GM10266 (cell line): ENCODE measurements around the gene CBFA2T3.

ENCODE experiments used
- DNase-seq: peaks from one replicate; pipeline ENCODE4 v3.0.0; 2012; ENCODE audit errors: extremely low spot score
- CTCF ChIP-seq: IDR thresholded peaks from 2 replicates; pipeline ENCODE4 v1.5.1; 2012; ENCODE audit warnings: mild to moderate bottlenecking, low read depth; ENCODE audit not compliant: control insufficient read depth, insufficient read depth; ENCODE audit errors: missing control alignments

CBFA2T3 gene

GRCh38 chr16:88880226-88881006 is 96.6 kb downstream of the CBFA2T3 start:
- no peak for DNase-seq
- no peak for TF ChIP-seq CTCF

- DNase-seq: no peak
- no peak for TF ChIP-seq CTCF
Measured at GRCh38 chr16:88879788-88880055, 97.3 kb downstream of the CBFA2T3 start.

- TF ChIP-seq CTCF: no peak
- no peak for DNase-seq
Measured at GRCh38 chr16:88878967-88879787, 97.8 kb downstream of the CBFA2T3 start.

- DNase-seq: no peak
- no peak for TF ChIP-seq CTCF
Measured at GRCh38 chr16:88878356-88878755, 98.7 kb downstream of the CBFA2T3 start.

GRCh38 chr16:88877564-88878289 is 99.3 kb downstream of the CBFA2T3 start:
- TF ChIP-seq CTCF: no peak
- DNase-seq: no peak

GRCh38 chr16:88876942-88877526 is 100.0 kb downstream of the CBFA2T3 start:
- TF ChIP-seq CTCF: no peak
- DNase-seq: no peak
